Neural cell (in vitro differentiated cells): ENCODE results near the gene PHF3. TPM values are rescaled to one million over a fixed set of nuclear protein-coding genes. Genes with fewer than 3 reads are reported as not detected.
"Not testable (repeated sequence)": the region's sequence is repeated elsewhere in the genome, so short reads cannot be mapped to it uniquely, and the experiment has no call there.

ENCODE experiments used
- H2AFZ ChIP-seq: fragments of 200-600, 300-800 bp; sonication (generic), shearing (Covaris generic); 2 replicates; pipeline ENCODE4 v1.6.0; 2014; ENCODE audit warnings: low read depth, mild to moderate bottlenecking, antibody characterized with exemption, low read length, moderate library complexity
- H3F3A ChIP-seq: fragments of 200-600 bp; shearing (Covaris generic); 2 replicates; pipeline ENCODE4 v1.6.1; 2016; ENCODE audit warnings: mild to moderate bottlenecking, moderate library complexity, mixed read lengths, antibody characterized with exemption, low read length; ENCODE audit not compliant: insufficient read depth, poor library complexity, severe bottlenecking
- H3K27ac ChIP-seq: fragments of 200-600, 300-800 bp; sonication (generic), shearing (Covaris generic); 2 replicates; pipeline ENCODE4 v1.5.1; 2014; ENCODE audit warnings: mild to moderate bottlenecking, low read length, moderate library complexity
- H3K27me3 ChIP-seq: fragments of 300-800, 200-600 bp; sonication (generic), shearing (Covaris generic); 2 replicates; pipeline ENCODE4 v1.6.0; 2014; ENCODE audit warnings: mild to moderate bottlenecking, low read depth, low read length, moderate library complexity; ENCODE audit not compliant: insufficient read depth
- H3K36me3 ChIP-seq: fragments of 300-800, 200-600 bp; sonication (generic), shearing (Covaris generic); 2 replicates; pipeline ENCODE4 v1.5.1; 2014; ENCODE audit warnings: mild to moderate bottlenecking, antibody characterized with exemption, low read length, moderate library complexity; ENCODE audit not compliant: insufficient read depth
- H3K4me2 ChIP-seq: fragments of 300-800, 200-600 bp; sonication (generic), shearing (Covaris generic); 2 replicates; pipeline ENCODE4 v1.6.0; 2014; ENCODE audit warnings: mild to moderate bottlenecking, low read length
- H3K4me3 ChIP-seq: fragments of 300-800, 200-600 bp; sonication (generic), shearing (Covaris generic); 2 replicates; pipeline ENCODE4 v1.5.1; 2014; ENCODE audit warnings: mild to moderate bottlenecking, low read length, moderate library complexity
- H3K79me2 ChIP-seq: fragments of 200-600 bp; shearing (Covaris generic); replicated peaks from 2 replicates; pipeline ENCODE4 v1.6.0; 2014; ENCODE audit warnings: mild to moderate bottlenecking, low read length, moderate library complexity; ENCODE audit not compliant: insufficient read depth
- H3K9ac ChIP-seq: fragments of 300-800, 200-600 bp; sonication (generic), shearing (Covaris generic); 2 replicates; pipeline ENCODE4 v1.6.1; 2016; ENCODE audit warnings: mild to moderate bottlenecking, low read length, mixed read lengths
- H3K9me2 ChIP-seq: fragments of 200-600 bp; shearing (Covaris generic); 2 replicates; pipeline ENCODE4 v1.6.1; 2016; ENCODE audit warnings: mild to moderate bottlenecking, low read length, mixed read lengths; ENCODE audit not compliant: insufficient read depth
- H3K9me3 ChIP-seq: fragments of 200-600, 300-800 bp; sonication (generic), shearing (Covaris generic); 2 replicates; pipeline ENCODE4 v1.6.1; 2016; ENCODE audit warnings: mild to moderate bottlenecking, mixed run types, low read length, moderate library complexity, mixed read lengths
- H4K20me1 ChIP-seq: fragments of 200-600 bp; shearing (Covaris generic); 2 replicates; pipeline ENCODE4 v1.6.1; 2016; ENCODE audit warnings: mild to moderate bottlenecking, mixed run types; ENCODE audit not compliant: insufficient read depth
- EP300 ChIP-seq: fragments of 450-650 bp; conservative IDR thresholded peaks from 2 replicates; pipeline ENCODE4 v1.6.1; 2014; ENCODE audit warnings: antibody characterized with exemption, mild to moderate bottlenecking, moderate library complexity; ENCODE audit not compliant: poor library complexity, severe bottlenecking
- EZH2 ChIP-seq: fragments of 200-600, 300-800 bp; shearing (Covaris generic), sonication (generic); IDR thresholded peaks from 2 replicates; pipeline ENCODE4 v1.6.1; 2014; ENCODE audit warnings: antibody characterized with exemption, low read length, borderline replicate concordance, mild to moderate bottlenecking; ENCODE audit not compliant: insufficient read depth, poor library complexity, severe bottlenecking
- MXI1 ChIP-seq: fragments of 450-650 bp; conservative IDR thresholded peaks from 2 replicates; pipeline ENCODE4 v1.6.1; 2014; ENCODE audit warnings: antibody characterized with exemption, mild to moderate bottlenecking; ENCODE audit not compliant: poor library complexity, severe bottlenecking
- POLR2AphosphoS5 ChIP-seq: IDR thresholded peaks from 2 replicates; pipeline ENCODE4 v1.6.1; 2012
- RAD21 ChIP-seq: fragments of 450-650 bp; conservative IDR thresholded peaks from 2 replicates; pipeline ENCODE4 v1.6.1; 2014; ENCODE audit warnings: antibody characterized with exemption, mild to moderate bottlenecking, moderate library complexity
- SMC3 ChIP-seq: fragments of 450-650 bp; conservative IDR thresholded peaks from 2 replicates; pipeline ENCODE4 v1.6.1; 2014; ENCODE audit warnings: antibody characterized with exemption, mild to moderate bottlenecking, moderate library complexity; ENCODE audit not compliant: poor library complexity
- TAF1 ChIP-seq: IDR thresholded peaks from 2 replicates; pipeline ENCODE4 v1.6.1; 2012; ENCODE audit warnings: low read depth
- polyA plus RNA-seq: library from polyadenylated mRNA; depleted of rRNA; stranded (reverse); fragments of >200 nt; gene quantifications from 2 replicates; pipeline ENCODE4 v1.2.3, GENCODE V29; 2014
- TF ChIP-seq, protein P1 (sequence below): IDR thresholded peaks from 2 replicates; pipeline ENCODE4 v1.6.1; 2012; ENCODE audit warnings: borderline replicate concordance
- TF ChIP-seq, protein P2 (sequence below): fragments of 450-650 bp; IDR thresholded peaks from 2 replicates; pipeline ENCODE4 v1.5.1; 2014; ENCODE audit warnings: antibody characterized with exemption, mild to moderate bottlenecking, moderate library complexity; ENCODE audit not compliant: poor library complexity, severe bottlenecking

Gene PHF3
- polyA plus RNA-seq, 1 donor from 2014 or later = 21.1 TPM

DNA sequence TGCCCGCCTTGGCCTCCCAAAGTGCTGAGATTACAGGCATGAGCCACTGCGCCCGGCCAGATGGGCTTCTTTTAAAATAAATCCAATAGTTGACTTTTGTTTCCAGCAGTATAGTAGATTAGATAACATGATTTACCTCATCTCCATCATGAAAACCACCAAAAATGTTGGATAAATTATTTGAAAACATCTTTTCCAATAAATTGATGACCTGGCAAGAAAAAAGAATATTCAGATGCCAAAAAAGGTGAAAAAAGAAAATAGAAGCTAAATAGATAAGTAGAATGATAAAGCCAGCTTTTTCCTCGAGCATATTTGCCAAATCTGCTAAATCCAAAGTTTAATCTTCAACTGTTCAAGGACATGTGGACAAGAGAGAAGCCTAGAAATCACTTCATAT is 109.2 kb downstream of the PHF3 start:
- H3K27me3 ChIP-seq = no peaks in the 10 kb centered on the region
- no peak overlapping the region for H3K9ac ChIP-seq
- H3K4me2 ChIP-seq = no peak overlapping the region
- H3F3A ChIP-seq = no peaks in the 10 kb centered on the region
- no peaks in the 10 kb centered on the region for H3K79me2 ChIP-seq
- no peaks in the 10 kb centered on the region for H3K9me2 ChIP-seq
- no peak overlapping the region for H3K4me3 ChIP-seq
- H3K9me3 ChIP-seq = no peaks in the 10 kb centered on the region
- H3K27ac ChIP-seq = no peak overlapping the region
- no peak for TF ChIP-seq MXI1
- TF ChIP-seq, protein P1, sequence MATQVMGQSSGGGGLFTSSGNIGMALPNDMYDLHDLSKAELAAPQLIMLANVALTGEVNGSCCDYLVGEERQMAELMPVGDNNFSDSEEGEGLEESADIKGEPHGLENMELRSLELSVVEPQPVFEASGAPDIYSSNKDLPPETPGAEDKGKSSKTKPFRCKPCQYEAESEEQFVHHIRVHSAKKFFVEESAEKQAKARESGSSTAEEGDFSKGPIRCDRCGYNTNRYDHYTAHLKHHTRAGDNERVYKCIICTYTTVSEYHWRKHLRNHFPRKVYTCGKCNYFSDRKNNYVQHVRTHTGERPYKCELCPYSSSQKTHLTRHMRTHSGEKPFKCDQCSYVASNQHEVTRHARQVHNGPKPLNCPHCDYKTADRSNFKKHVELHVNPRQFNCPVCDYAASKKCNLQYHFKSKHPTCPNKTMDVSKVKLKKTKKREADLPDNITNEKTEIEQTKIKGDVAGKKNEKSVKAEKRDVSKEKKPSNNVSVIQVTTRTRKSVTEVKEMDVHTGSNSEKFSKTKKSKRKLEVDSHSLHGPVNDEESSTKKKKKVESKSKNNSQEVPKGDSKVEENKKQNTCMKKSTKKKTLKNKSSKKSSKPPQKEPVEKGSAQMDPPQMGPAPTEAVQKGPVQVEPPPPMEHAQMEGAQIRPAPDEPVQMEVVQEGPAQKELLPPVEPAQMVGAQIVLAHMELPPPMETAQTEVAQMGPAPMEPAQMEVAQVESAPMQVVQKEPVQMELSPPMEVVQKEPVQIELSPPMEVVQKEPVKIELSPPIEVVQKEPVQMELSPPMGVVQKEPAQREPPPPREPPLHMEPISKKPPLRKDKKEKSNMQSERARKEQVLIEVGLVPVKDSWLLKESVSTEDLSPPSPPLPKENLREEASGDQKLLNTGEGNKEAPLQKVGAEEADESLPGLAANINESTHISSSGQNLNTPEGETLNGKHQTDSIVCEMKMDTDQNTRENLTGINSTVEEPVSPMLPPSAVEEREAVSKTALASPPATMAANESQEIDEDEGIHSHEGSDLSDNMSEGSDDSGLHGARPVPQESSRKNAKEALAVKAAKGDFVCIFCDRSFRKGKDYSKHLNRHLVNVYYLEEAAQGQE = no peak
- TF ChIP-seq TAF1 = no peak
- TF ChIP-seq, protein P2, sequence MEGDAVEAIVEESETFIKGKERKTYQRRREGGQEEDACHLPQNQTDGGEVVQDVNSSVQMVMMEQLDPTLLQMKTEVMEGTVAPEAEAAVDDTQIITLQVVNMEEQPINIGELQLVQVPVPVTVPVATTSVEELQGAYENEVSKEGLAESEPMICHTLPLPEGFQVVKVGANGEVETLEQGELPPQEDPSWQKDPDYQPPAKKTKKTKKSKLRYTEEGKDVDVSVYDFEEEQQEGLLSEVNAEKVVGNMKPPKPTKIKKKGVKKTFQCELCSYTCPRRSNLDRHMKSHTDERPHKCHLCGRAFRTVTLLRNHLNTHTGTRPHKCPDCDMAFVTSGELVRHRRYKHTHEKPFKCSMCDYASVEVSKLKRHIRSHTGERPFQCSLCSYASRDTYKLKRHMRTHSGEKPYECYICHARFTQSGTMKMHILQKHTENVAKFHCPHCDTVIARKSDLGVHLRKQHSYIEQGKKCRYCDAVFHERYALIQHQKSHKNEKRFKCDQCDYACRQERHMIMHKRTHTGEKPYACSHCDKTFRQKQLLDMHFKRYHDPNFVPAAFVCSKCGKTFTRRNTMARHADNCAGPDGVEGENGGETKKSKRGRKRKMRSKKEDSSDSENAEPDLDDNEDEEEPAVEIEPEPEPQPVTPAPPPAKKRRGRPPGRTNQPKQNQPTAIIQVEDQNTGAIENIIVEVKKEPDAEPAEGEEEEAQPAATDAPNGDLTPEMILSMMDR = no peak
- no peak for TF ChIP-seq EZH2
- no peak for TF ChIP-seq POLR2AphosphoS5
- TF ChIP-seq RAD21 = no peak
- TF ChIP-seq SMC3 = no peak
- TF ChIP-seq EP300 = no peak
- H4K20me1 ChIP-seq = no peaks in the 10 kb centered on the region
- no peaks in the 10 kb centered on the region for H3K36me3 ChIP-seq
- H2AFZ ChIP-seq = no peak overlapping the region

DNA sequence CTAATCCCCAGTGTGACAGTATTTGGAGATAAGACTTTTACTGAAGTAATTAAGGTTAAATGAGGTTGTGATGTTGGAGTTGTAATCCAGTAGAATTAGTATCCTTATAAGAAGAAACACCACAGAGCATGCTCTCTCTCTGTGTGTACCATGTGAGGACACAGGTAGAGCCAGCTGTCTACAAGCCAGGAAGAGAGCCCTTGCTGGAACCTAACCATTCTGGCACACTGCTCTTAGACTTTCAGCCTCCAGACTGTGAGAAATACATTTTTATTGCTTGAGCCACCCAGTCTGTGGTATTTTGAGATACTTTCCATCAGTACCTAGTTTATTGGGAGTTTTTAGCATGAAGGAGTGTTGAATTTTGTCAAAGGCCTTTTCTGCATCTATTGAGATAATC is 110.2 kb downstream of the PHF3 start:
- Histone ChIP-seq H3K4me2 (no peak overlapping the region), H3F3A (no peaks in the 10 kb centered on the region), H4K20me1 (no peaks in the 10 kb centered on the region), H3K27ac (no peak overlapping the region), H3K4me3 (no peak overlapping the region), H2AFZ (no peak overlapping the region), H3K27me3 (no peaks in the 10 kb centered on the region), H3K9me3 (no peaks in the 10 kb centered on the region), H3K79me2 (no peaks in the 10 kb centered on the region), H3K9ac (no peak overlapping the region), H3K36me3 (no peaks in the 10 kb centered on the region), H3K9me2 (no peaks in the 10 kb centered on the region)
- TF ChIP-seq RAD21 = no peak

GRCh38 chr6:63750400-63750799 is 114.8 kb downstream of the PHF3 start:
- H3K36me3 ChIP-seq = no peaks in the 10 kb centered on the region
- H3F3A ChIP-seq = no peaks in the 10 kb centered on the region
- H3K27me3 ChIP-seq = no peaks in the 10 kb centered on the region
- H4K20me1 ChIP-seq = no peaks in the 10 kb centered on the region
- H2AFZ ChIP-seq = no peak overlapping the region
- TF ChIP-seq TAF1 (no peak), EP300 (no peak), RAD21 (no peak), POLR2AphosphoS5 (no peak)
- TF ChIP-seq, protein P1 = no peak
- H3K27ac ChIP-seq = no peak overlapping the region
- no peaks in the 10 kb centered on the region for H3K9me3 ChIP-seq
- no peak overlapping the region for H3K4me3 ChIP-seq
- H3K4me2 ChIP-seq = no peak overlapping the region
- no peak overlapping the region for H3K9ac ChIP-seq
- H3K79me2 ChIP-seq = no peaks in the 10 kb centered on the region
- no peaks in the 10 kb centered on the region for H3K9me2 ChIP-seq

GRCh38 chr6:63757275-63757674 is 121.7 kb downstream of the PHF3 start:
- not testable (repeated sequence) for H3K4me2 ChIP-seq, H2AFZ ChIP-seq

More at GRCh38 chr6:63757275-63757674, 121.7 kb downstream of the PHF3 start:
- not testable (repeated sequence) for H3K9me2 ChIP-seq, H3K27ac ChIP-seq, H3K9me3 ChIP-seq, H3K36me3 ChIP-seq, H3F3A ChIP-seq, H3K9ac ChIP-seq, H4K20me1 ChIP-seq, H3K27me3 ChIP-seq, H3K4me3 ChIP-seq, H3K79me2 ChIP-seq
